WTC11 (cell line): ENCODE measurements around the gene KRTAP10-10. TPM values are rescaled to one million over a fixed set of nuclear protein-coding genes. Genes with fewer than 3 reads are reported as not detected.

Experiments
- ATAC-seq: fragments of 200-7000 bp; cut with Tn5 transposase; 2 replicates; pipeline ENCODE4 v1.10.0; 2021; ENCODE audit warnings: mild to moderate bottlenecking, moderate library complexity
- CTCF ChIA-PET: fragments of 300-600 bp; sonication (Branson Sonifier 250); formaldehyde crosslinking; loops from one replicate; lab custom pipeline; 2021; ENCODE audit warnings: antibody characterized with exemption; lab: Charles Lee
- POLR2A ChIA-PET: fragments of 350-600 bp; sonication (Branson Sonifier 250); formaldehyde crosslinking; loops from one replicate; lab custom pipeline; 2021; ENCODE audit warnings: antibody characterized with exemption; lab: Charles Lee
- DNase-seq: peaks from one replicate; pipeline ENCODE4 v3.0.0; 2021; ENCODE audit warnings: low spot score
- H3K27ac Mint-ChIP-seq: 2 replicates; pipeline ENCODE4 v1.8.0; 2021; ENCODE audit warnings: mixed read lengths
- H3K27me3 Mint-ChIP-seq: 2 replicates; pipeline ENCODE4 v1.8.0; 2021; ENCODE audit warnings: low read depth, mild to moderate bottlenecking, moderate library complexity, mixed read lengths
- H3K36me3 Mint-ChIP-seq: 2 replicates; pipeline ENCODE4 v1.8.0; 2021; ENCODE audit warnings: mixed read lengths
- H3K4me1 Mint-ChIP-seq: 2 replicates; pipeline ENCODE4 v1.8.0; 2022; ENCODE audit warnings: mixed read lengths
- H3K4me3 Mint-ChIP-seq: 2 replicates; pipeline ENCODE4 v1.8.0; 2021; ENCODE audit warnings: mild to moderate bottlenecking, moderate library complexity, mixed read lengths
- H3K9me3 Mint-ChIP-seq: 2 replicates; pipeline ENCODE4 v1.8.0; 2021; ENCODE audit warnings: mixed read lengths
- CREB1 ChIP-seq: sonication (generic); formaldehyde crosslinking; IDR thresholded peaks from 2 replicates; pipeline ENCODE4 v1.8.0; 2023; ENCODE audit warnings: mild to moderate bottlenecking, missing genetic modification reagents
- CREM ChIP-seq: sonication (generic); formaldehyde crosslinking; IDR thresholded peaks from 2 replicates; pipeline ENCODE4 v1.8.1; 2022; ENCODE audit warnings: mild to moderate bottlenecking, missing genetic modification reagents, moderate library complexity
- ELF4 ChIP-seq: sonication (generic); formaldehyde crosslinking; IDR thresholded peaks from 2 replicates; pipeline ENCODE4 v1.8.1; 2022; ENCODE audit warnings: low read depth, mild to moderate bottlenecking, moderate library complexity, missing genetic modification reagents
- JAZF1 ChIP-seq: fragments of 250-450 bp; sonication (Bioruptor Pico); IDR thresholded peaks from 2 replicates; pipeline ENCODE4 v1.9.0; 2021; ENCODE audit warnings: moderate library complexity, mild to moderate bottlenecking, inconsistent platforms
- JUN ChIP-seq: sonication (generic); formaldehyde crosslinking; IDR thresholded peaks from 2 replicates; pipeline ENCODE4 v1.8.0; 2023; ENCODE audit warnings: mild to moderate bottlenecking, missing genetic modification reagents
- MYBL2 ChIP-seq: sonication (generic); formaldehyde crosslinking; IDR thresholded peaks from 2 replicates; pipeline ENCODE4 v1.8.1; 2023; ENCODE audit warnings: mild to moderate bottlenecking, moderate library complexity, missing genetic modification reagents
- SP1 ChIP-seq: sonication (generic); formaldehyde crosslinking; conservative IDR thresholded peaks from 2 replicates; pipeline ENCODE4 v1.8.1; 2022; ENCODE audit warnings: missing genetic modification reagents
- TCF7 ChIP-seq: sonication (generic); formaldehyde crosslinking; IDR thresholded peaks from 2 replicates; pipeline ENCODE4 v1.8.0; 2022; ENCODE audit warnings: mild to moderate bottlenecking, low read depth, missing genetic modification reagents, moderate library complexity
- ZNF263 ChIP-seq: sonication (generic); formaldehyde crosslinking; IDR thresholded peaks from 2 replicates; pipeline ENCODE4 v1.8.1; 2022; ENCODE audit warnings: low read depth, mild to moderate bottlenecking, moderate library complexity, missing genetic modification reagents
- ZNF317 ChIP-seq: sonication (generic); formaldehyde crosslinking; IDR thresholded peaks from 2 replicates; pipeline ENCODE4 v1.8.1; 2023; ENCODE audit warnings: low read depth, mild to moderate bottlenecking, moderate library complexity, missing genetic modification reagents, borderline replicate concordance
- ZNF671 ChIP-seq: fragments of 250-450 bp; sonication (Bioruptor Pico); IDR thresholded peaks from 2 replicates; pipeline ENCODE4 v1.8.0; 2021; ENCODE audit warnings: mild to moderate bottlenecking
- total RNA-seq: library from RNA; stranded (reverse); gene quantifications from 3 replicates; pipeline ENCODE4 v1.2.3, GENCODE V29; 2021
- TF ChIP-seq, protein P1 (sequence below): sonication (generic); formaldehyde crosslinking; IDR thresholded peaks from 2 replicates; pipeline ENCODE4 v1.8.1; 2022; ENCODE audit warnings: missing genetic modification reagents, borderline replicate concordance
- TF ChIP-seq, protein P2 (sequence below): sonication (generic); formaldehyde crosslinking; IDR thresholded peaks from 2 replicates; pipeline ENCODE4 v1.8.1; 2023; ENCODE audit warnings: mild to moderate bottlenecking, moderate library complexity, missing genetic modification reagents
- TF ChIP-seq, protein P3 (sequence below): sonication (generic); formaldehyde crosslinking; IDR thresholded peaks from 2 replicates; pipeline ENCODE4 v1.8.0; 2023; ENCODE audit warnings: missing genetic modification reagents
- TF ChIP-seq, protein P4 (sequence below): sonication (generic); formaldehyde crosslinking; IDR thresholded peaks from 2 replicates; pipeline ENCODE4 v1.8.1; 2023; ENCODE audit warnings: mild to moderate bottlenecking, missing genetic modification reagents
- TF ChIP-seq, protein P5 (sequence below): sonication (generic); formaldehyde crosslinking; IDR thresholded peaks from 2 replicates; pipeline ENCODE4 v1.8.0; 2022; ENCODE audit warnings: mild to moderate bottlenecking, missing genetic modification reagents
- TF ChIP-seq, protein P6 (sequence below): sonication (generic); formaldehyde crosslinking; IDR thresholded peaks from 2 replicates; pipeline ENCODE4 v1.8.1; 2022; ENCODE audit warnings: low read depth, missing genetic modification reagents, borderline replicate concordance
- TF ChIP-seq, protein P7 (sequence below): fragments of 250-450 bp; sonication (Bioruptor Pico); conservative IDR thresholded peaks from 2 replicates; pipeline ENCODE4 v1.9.0; 2021; ENCODE audit warnings: mild to moderate bottlenecking

Gene KRTAP10-10
- total RNA-seq, 1 experiment from 2014 or later, result not detected

DNA sequence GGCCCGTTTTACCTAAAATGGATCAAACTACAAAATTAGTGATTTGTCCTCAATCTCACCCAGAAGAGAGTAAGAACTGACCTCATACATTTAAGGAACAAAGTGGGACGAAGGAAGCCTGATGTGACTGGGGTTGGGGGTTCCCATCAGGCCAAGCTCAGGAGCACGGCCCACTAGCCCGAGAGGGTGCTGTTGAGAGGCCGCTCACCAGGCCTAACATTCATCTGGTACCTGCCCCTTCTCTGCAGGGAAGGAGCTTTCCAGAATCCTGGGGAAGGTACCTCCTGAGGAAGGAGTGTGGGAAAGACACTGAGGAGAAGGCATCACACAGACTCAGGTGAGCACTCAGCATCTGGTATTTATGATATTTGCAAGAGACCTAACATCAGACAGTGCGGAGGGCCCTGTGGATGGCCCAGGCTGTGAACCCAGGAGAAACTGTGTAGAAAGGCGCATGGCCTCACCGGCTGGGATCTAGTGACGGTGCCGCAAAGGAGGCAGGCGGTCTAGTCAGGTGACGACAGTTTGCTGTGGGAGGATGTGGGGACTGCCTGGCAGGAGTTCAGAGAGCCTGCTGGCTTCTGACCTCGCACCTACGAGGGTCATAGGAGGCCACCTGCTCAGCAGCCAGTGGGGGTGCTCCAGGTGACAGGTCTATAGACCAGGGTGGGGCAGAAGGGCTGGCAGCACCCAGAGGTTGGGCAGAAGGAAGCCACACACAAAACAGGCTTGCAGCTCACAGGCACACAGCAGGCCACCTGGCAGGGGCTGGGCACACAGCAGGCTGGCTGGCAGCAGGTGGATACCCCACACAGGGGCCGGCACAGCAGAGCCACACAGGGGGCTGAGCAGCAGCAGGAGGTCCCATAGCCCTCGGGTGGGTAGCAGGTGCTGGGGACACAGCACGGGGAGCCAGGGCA lies 16.8 kb downstream of the KRTAP10-10 start (continued):
- TF ChIP-seq ZNF317 (CRISPR knock-in tag) (no peak), JAZF1 (no peak), JUN (CRISPR knock-in tag) (no peak), TCF7 (CRISPR knock-in tag) (no peak), ZNF263 (CRISPR knock-in tag) (no peak)
- TF ChIP-seq, protein P1, sequence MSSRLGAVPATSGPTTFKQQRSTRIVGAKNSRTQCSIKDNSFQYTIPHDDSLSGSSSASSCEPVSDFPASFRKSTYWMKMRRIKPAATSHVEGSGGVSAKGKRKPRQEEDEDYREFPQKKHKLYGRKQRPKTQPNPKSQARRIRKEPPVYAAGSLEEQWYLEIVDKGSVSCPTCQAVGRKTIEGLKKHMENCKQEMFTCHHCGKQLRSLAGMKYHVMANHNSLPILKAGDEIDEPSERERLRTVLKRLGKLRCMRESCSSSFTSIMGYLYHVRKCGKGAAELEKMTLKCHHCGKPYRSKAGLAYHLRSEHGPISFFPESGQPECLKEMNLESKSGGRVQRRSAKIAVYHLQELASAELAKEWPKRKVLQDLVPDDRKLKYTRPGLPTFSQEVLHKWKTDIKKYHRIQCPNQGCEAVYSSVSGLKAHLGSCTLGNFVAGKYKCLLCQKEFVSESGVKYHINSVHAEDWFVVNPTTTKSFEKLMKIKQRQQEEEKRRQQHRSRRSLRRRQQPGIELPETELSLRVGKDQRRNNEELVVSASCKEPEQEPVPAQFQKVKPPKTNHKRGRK (CRISPR knock-in tag), result no peak
- TF ChIP-seq, protein P2, sequence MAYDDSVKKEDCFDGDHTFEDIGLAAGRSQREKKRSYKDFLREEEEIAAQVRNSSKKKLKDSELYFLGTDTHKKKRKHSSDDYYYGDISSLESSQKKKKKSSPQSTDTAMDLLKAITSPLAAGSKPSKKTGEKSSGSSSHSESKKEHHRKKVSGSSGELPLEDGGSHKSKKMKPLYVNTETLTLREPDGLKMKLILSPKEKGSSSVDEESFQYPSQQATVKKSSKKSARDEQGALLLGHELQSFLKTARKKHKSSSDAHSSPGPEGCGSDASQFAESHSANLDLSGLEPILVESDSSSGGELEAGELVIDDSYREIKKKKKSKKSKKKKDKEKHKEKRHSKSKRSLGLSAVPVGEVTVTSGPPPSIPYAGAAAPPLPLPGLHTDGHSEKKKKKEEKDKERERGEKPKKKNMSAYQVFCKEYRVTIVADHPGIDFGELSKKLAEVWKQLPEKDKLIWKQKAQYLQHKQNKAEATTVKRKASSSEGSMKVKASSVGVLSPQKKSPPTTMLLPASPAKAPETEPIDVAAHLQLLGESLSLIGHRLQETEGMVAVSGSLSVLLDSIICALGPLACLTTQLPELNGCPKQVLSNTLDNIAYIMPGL (CRISPR knock-in tag), result no peak
- TF ChIP-seq, protein P3, sequence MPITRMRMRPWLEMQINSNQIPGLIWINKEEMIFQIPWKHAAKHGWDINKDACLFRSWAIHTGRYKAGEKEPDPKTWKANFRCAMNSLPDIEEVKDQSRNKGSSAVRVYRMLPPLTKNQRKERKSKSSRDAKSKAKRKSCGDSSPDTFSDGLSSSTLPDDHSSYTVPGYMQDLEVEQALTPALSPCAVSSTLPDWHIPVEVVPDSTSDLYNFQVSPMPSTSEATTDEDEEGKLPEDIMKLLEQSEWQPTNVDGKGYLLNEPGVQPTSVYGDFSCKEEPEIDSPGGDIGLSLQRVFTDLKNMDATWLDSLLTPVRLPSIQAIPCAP (CRISPR knock-in tag), result no peak

DNA sequence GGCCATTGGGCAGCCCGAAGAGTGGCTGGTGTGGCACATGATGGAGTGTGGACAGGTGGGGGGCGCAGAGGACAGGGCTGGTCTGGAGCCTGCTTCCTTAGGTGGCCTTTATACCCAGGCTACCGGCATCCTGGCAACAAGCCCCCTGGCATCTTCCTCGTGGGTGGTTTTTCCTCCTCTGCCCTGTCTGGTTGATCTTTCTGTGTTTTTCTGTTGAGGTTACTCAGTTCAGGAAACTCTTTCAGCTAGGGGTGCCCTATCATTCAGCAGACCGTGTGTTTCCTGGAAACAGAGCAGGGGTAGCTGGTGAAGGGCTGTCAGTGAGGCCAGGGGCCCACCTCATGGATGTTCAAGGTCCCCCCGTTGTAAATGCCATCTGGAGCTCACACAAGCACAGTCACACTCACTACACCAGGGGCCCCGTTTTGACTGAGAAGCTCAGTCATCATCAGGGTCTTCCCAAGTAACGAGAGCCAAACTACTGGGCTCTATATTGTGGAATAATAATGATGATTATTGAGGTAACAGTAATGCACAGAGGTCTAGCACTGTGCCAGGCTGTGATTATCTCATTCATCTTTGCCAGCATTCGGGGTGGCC lies 17.5 kb downstream of the KRTAP10-10 start, which contains the start of gene KRTAP12-4:
KRTAP12-4 (minus strand) TSS at position 84 of the 600 bp plus-strand sequence; CDS start at position 39, 45 bp downstream.
- CTCF ChIA-PET, result interaction anchor here (1.1 kb wide), 1 partner anchor 31 kb away, joined by 3 read pairs; no protein-coding TSS in a partner anchor

DNA sequence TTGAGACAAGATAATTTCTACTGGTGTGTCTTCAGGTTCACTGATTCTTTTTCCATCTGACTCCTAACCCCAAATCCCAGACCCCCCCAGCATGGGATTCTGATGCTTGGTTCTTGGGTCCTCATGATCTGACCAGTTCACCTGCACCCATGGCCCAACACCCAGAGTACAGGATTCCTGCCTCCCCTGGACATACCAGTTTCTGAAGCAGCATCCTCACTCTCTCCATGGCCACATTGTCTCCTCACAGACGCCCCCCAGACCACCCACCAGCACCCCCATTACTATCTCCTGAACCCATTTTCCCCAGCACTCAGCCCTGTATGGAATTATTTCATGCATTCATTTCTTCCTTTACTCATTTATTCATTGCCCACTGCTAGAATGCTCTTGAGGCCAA lies 19.7 kb downstream of the KRTAP10-10 start:
- no peak for ATAC-seq
- ChIA-PET CTCF (no interaction called here), POLR2A (no interaction called here)
- DNase-seq, result no peak
- H3K4me1 Mint-ChIP-seq, result peaks cover 39% of the 10 kb centered on the region
- H3K9me3 Mint-ChIP-seq, result peaks cover 24% of the 10 kb centered on the region
- H3K27ac Mint-ChIP-seq, result no peak overlapping the region
- H3K27me3 Mint-ChIP-seq, result peaks cover 10% of the 10 kb centered on the region
- H3K36me3 Mint-ChIP-seq, result peaks cover 23% of the 10 kb centered on the region
- no peak overlapping the region for H3K4me3 Mint-ChIP-seq
- TF ChIP-seq, protein P1 (CRISPR knock-in tag), result no peak
- TF ChIP-seq, protein P4, sequence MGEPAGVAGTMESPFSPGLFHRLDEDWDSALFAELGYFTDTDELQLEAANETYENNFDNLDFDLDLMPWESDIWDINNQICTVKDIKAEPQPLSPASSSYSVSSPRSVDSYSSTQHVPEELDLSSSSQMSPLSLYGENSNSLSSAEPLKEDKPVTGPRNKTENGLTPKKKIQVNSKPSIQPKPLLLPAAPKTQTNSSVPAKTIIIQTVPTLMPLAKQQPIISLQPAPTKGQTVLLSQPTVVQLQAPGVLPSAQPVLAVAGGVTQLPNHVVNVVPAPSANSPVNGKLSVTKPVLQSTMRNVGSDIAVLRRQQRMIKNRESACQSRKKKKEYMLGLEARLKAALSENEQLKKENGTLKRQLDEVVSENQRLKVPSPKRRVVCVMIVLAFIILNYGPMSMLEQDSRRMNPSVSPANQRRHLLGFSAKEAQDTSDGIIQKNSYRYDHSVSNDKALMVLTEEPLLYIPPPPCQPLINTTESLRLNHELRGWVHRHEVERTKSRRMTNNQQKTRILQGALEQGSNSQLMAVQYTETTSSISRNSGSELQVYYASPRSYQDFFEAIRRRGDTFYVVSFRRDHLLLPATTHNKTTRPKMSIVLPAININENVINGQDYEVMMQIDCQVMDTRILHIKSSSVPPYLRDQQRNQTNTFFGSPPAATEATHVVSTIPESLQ (CRISPR knock-in tag), result no peak
- TF ChIP-seq MYBL2 (CRISPR knock-in tag), result no peak
- no peak for TF ChIP-seq CREM (CRISPR knock-in tag)
- TF ChIP-seq, protein P5, sequence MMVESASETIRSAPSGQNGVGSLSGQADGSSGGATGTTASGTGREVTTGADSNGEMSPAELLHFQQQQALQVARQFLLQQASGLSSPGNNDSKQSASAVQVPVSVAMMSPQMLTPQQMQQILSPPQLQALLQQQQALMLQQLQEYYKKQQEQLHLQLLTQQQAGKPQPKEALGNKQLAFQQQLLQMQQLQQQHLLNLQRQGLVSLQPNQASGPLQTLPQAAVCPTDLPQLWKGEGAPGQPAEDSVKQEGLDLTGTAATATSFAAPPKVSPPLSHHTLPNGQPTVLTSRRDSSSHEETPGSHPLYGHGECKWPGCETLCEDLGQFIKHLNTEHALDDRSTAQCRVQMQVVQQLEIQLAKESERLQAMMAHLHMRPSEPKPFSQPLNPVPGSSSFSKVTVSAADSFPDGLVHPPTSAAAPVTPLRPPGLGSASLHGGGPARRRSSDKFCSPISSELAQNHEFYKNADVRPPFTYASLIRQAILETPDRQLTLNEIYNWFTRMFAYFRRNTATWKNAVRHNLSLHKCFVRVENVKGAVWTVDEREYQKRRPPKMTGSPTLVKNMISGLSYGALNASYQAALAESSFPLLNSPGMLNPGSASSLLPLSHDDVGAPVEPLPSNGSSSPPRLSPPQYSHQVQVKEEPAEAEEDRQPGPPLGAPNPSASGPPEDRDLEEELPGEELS (CRISPR knock-in tag), result no peak
- TF ChIP-seq, protein P6, sequence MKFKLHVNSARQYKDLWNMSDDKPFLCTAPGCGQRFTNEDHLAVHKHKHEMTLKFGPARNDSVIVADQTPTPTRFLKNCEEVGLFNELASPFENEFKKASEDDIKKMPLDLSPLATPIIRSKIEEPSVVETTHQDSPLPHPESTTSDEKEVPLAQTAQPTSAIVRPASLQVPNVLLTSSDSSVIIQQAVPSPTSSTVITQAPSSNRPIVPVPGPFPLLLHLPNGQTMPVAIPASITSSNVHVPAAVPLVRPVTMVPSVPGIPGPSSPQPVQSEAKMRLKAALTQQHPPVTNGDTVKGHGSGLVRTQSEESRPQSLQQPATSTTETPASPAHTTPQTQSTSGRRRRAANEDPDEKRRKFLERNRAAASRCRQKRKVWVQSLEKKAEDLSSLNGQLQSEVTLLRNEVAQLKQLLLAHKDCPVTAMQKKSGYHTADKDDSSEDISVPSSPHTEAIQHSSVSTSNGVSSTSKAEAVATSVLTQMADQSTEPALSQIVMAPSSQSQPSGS (CRISPR knock-in tag), result no peak
- no peak for TF ChIP-seq SP1
- TF ChIP-seq, protein P7, sequence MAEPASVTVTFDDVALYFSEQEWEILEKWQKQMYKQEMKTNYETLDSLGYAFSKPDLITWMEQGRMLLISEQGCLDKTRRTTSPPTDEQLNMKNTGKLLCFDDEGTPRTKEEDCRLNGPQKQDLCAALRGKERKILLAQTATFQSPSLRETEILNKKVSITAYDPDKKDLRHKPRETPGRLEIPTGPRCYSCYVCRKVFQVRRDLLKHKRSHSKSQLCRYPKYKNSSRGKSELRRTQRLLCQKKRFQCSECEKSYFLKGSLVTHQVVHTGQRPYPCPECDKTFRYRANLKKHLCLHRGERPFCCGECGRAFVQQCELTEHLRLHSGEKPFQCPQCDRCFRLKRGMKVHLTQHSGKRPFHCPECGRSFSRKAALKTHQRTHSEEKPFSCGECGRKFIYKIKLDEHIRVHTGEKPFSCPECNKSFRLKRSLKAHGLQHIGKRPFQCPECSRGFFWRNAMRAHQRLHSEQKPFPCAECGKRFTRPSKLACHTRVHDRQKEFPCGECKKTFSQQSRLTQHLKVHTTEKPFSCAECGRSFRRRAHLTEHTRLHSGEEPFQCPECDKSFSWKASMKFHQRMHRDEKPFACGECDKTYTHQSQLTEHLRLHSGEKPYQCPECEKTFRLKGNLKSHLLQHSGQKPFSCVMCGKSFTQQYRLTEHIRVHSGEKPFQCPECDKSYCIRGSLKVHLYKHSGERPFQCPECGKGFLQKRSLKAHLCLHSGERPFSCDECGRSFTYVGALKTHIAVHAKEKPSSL (CRISPR knock-in tag), result no peak

More for the DNA sequence above, 17.5 kb downstream of the KRTAP10-10 start, which contains the start of gene KRTAP12-4:
- no peak for DNase-seq
- H3K27me3 Mint-ChIP-seq, result peaks cover 10% of the 10 kb centered on the region
- ATAC-seq, result no peak
- peaks cover 23% of the 10 kb centered on the region for H3K36me3 Mint-ChIP-seq
- no peak within 1 kb of the TSS for H3K4me3 Mint-ChIP-seq
- peaks cover 24% of the 10 kb centered on the region for H3K9me3 Mint-ChIP-seq
- H3K4me1 Mint-ChIP-seq, result peaks cover 20% of the 10 kb centered on the region
- no peak within 1 kb of the TSS for H3K27ac Mint-ChIP-seq
- POLR2A ChIA-PET, result no interaction called here
- no peak for TF ChIP-seq ZNF671 (CRISPR knock-in tag)
- TF ChIP-seq CREB1, result no peak
- no peak for TF ChIP-seq ELF4 (CRISPR knock-in tag)
